ENCODE measurements around the gene LATS1. TPM values are rescaled to one million over a fixed set of nuclear protein-coding genes. Genes with fewer than 3 reads are reported as not detected.

LATS1 gene
- total RNA-seq, 1 donor from 2014 or later: 6.3 TPM

DNA sequence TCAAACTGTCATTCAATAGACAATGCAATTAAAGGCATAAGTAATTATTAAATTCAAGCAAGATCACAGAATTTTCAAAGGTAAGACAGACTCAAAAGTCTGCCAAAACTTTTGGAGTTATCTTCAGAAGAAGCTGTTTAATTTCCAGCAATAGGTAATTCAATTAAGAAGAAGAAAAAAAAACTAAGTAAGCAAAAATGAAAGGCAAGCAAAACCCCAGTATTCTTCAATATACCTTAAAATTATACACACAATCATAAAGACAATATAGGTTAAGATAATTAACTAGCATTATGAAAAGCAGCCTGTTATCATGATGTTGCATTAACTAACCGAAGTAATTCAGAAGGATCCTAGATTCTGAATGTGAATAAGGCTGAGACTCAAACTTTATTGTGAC, 3.5 kb downstream of the LATS1 start:
- TF ChIP-seq, protein P1, sequence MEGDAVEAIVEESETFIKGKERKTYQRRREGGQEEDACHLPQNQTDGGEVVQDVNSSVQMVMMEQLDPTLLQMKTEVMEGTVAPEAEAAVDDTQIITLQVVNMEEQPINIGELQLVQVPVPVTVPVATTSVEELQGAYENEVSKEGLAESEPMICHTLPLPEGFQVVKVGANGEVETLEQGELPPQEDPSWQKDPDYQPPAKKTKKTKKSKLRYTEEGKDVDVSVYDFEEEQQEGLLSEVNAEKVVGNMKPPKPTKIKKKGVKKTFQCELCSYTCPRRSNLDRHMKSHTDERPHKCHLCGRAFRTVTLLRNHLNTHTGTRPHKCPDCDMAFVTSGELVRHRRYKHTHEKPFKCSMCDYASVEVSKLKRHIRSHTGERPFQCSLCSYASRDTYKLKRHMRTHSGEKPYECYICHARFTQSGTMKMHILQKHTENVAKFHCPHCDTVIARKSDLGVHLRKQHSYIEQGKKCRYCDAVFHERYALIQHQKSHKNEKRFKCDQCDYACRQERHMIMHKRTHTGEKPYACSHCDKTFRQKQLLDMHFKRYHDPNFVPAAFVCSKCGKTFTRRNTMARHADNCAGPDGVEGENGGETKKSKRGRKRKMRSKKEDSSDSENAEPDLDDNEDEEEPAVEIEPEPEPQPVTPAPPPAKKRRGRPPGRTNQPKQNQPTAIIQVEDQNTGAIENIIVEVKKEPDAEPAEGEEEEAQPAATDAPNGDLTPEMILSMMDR (IDR thresholded peaks at IDR 0.05; ENCODE audit: insufficient read depth, low read length, severe bottlenecking): no peak
- no peak for FAIRE-seq
- no peak for DNase-seq (ENCODE audit: low read depth)
- Histone ChIP-seq H3K4me3 (ENCODE audit: low read depth, low read length) (no peak overlapping the region), H3K36me3 (ENCODE audit: control insufficient read depth, insufficient read depth, low read length) (no peaks in the 10 kb centered on the region), H3K27me3 (ENCODE audit: control insufficient read depth, insufficient read depth, low read length) (no peaks in the 10 kb centered on the region)

DNA sequence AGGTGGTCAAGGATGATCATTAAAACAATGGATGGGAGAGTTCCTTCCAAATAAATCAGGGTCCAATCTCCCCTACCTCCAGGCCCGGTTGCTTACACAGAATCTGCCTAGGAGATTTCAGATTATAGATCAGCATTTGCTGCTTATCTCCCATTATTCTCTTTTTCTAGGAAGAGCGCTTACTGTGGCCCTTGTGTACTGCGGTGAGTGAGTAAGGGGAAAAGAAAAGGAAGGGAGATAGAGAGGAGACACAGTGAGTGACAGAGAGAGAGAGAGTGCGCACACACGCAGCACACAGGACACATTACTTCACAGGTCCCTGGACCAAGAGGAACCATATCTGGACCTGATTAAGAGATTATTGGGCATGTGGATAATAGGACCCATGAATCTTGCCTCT, 6.2 kb downstream of the LATS1 start:
- FAIRE-seq: no peak
- Histone ChIP-seq H3K27me3 (ENCODE audit: control insufficient read depth, insufficient read depth, low read length) (no peaks in the 10 kb centered on the region), H3K36me3 (ENCODE audit: control insufficient read depth, insufficient read depth, low read length) (no peaks in the 10 kb centered on the region), H3K4me3 (ENCODE audit: low read depth, low read length) (no peak overlapping the region)
- TF ChIP-seq, protein P1 (IDR thresholded peaks at IDR 0.05; ENCODE audit: insufficient read depth, low read length, severe bottlenecking): no peak
- no peak for DNase-seq (ENCODE audit: low read depth)

DNA sequence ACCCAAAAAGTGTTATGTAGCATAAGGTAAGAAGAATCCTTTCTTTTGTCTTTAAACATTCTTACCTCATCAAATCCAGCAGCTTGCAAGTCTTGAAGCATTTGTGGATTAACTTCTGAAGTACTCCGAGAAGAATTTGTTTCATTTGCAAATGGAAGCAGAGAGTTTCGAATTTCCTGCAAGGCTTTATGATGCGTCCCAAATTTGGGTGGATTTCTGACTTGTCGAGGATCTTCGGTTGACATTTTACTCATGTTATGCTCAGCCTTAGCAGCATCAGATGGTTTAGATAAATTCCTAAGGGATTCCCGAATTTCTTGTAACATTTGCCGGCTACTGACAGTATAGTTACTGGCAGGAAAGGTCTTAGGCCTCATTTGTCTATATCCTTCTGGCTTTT, 16.2 kb downstream of the LATS1 start:
- DNase-seq (ENCODE audit: low read depth) (no peak), FAIRE-seq (no peak)
- Histone ChIP-seq H3K36me3 (ENCODE audit: control insufficient read depth, insufficient read depth, low read length) (no peaks in the 10 kb centered on the region), H3K27me3 (ENCODE audit: control insufficient read depth, insufficient read depth, low read length) (no peaks in the 10 kb centered on the region), H3K4me3 (ENCODE audit: low read depth, low read length) (no peak overlapping the region)
- TF ChIP-seq, protein P1 (IDR thresholded peaks at IDR 0.05; ENCODE audit: insufficient read depth, low read length, severe bottlenecking): no peak

DNA sequence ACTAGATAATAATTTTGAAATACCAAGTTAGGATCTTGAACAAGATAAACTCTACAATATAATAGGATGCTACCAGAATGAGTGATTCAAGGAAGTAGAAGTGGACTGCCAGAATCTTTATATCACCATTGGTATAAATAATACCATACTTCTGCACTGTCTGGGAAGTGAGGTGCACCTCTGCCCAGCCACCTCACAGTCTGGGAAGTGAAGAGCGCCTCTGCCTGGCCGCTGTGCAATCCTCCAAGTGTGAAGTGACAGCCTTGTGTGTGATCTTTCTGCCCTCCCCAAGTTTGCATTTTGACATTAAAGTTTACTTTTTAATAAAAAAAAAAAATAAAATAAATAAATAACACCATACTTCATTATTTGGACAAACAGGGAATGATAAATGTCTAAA, 18.8 kb downstream of the LATS1 start:
- FAIRE-seq (no peak), DNase-seq (ENCODE audit: low read depth) (no peak)
- H3K27me3 ChIP-seq (ENCODE audit: control insufficient read depth, insufficient read depth, low read length): no peaks in the 10 kb centered on the region
- TF ChIP-seq, protein P1 (IDR thresholded peaks at IDR 0.05; ENCODE audit: insufficient read depth, low read length, severe bottlenecking): no peak
- H3K4me3 ChIP-seq (ENCODE audit: low read depth, low read length): no peak overlapping the region
- H3K36me3 ChIP-seq (ENCODE audit: control insufficient read depth, insufficient read depth, low read length): peaks cover under 1% of the 10 kb centered on the region

DNA sequence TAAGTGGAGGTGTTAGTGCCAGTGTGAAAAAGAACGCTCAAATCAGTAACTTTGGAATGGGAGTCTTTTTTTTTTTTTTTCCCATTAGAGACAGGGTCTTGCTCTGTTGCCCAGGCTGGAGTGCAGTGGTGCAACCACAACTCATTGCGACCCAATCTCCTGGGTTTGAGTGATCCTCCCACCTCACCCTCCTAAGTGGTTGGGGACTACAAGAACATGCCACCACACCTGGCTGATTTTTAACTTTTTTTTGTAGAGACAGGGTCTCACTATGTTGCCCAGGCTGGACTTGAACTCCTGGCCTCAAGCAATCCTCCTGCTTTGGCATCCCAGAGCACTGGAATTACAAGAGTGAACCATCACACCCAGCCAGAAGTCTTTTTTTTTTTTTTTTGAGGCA, 19.7 kb downstream of the LATS1 start:
- Histone ChIP-seq H3K36me3 (ENCODE audit: control insufficient read depth, insufficient read depth, low read length) (peaks cover 1% of the 10 kb centered on the region), H3K4me3 (ENCODE audit: low read depth, low read length) (no peak overlapping the region), H3K27me3 (ENCODE audit: control insufficient read depth, insufficient read depth, low read length) (no peaks in the 10 kb centered on the region)
- DNase-seq (ENCODE audit: low read depth): no peak
- TF ChIP-seq, protein P1 (IDR thresholded peaks at IDR 0.05; ENCODE audit: insufficient read depth, low read length, severe bottlenecking): no peak
- FAIRE-seq: no peak

DNA sequence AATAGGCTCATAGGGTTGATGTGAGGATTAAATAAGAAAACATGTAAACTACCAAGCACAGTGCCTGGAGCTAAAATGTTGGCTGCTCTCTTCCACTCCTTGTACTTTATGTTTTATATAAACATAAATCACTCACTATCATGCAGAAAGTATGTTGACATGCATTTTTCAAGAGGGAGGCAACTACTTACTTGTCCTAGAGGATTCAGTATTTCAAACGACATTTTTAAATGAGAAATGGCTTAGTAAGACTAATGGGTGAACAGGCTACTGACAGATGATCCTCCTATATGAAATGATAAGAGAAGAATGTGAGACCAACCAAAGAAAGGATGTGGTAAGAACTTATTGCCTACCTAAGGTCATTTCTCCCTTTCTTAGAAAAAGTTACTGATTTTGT, 21.0 kb downstream of the LATS1 start:
- Histone ChIP-seq H3K4me3 (ENCODE audit: low read depth, low read length) (no peak overlapping the region), H3K36me3 (ENCODE audit: control insufficient read depth, insufficient read depth, low read length) (peaks cover 1% of the 10 kb centered on the region), H3K27me3 (ENCODE audit: control insufficient read depth, insufficient read depth, low read length) (no peaks in the 10 kb centered on the region)
- FAIRE-seq (no peak), DNase-seq (ENCODE audit: low read depth) (peak; percentile 61)
- TF ChIP-seq, protein P1 (IDR thresholded peaks at IDR 0.05; ENCODE audit: insufficient read depth, low read length, severe bottlenecking): no peak

Data from bronchial epithelial cell (primary cell).